B cell (primary cell): Measurements from ENCODE around the gene RP2. TPM values are rescaled to one million over a fixed set of nuclear protein-coding genes. Genes with fewer than 3 reads are reported as not detected.

Experiments
- ATAC-seq: fragments of 200-7000 bp; cut with Tn5 transposase; one replicate; pipeline ENCODE4 v1.10.0; 2021; ENCODE audit warnings: low read depth, mild to moderate bottlenecking, moderate number of reproducible peaks, moderate library complexity
- CTCF ChIA-PET: fragments of 350-600 bp; sonication (Branson Sonifier 250); formaldehyde crosslinking; loops from one replicate; lab custom pipeline; 2021; ENCODE audit warnings: antibody characterized with exemption, inconsistent platforms; lab: Charles Lee
- POLR2A ChIA-PET: fragments of 350-600 bp; sonication (Branson Sonifier 250); formaldehyde crosslinking; loops from one replicate; lab custom pipeline; 2021; ENCODE audit warnings: antibody characterized with exemption; lab: Charles Lee
- DNase-seq: peaks from one replicate; pipeline ENCODE4 v3.0.0; 2013
- H2AFZ ChIP-seq: 2 replicates; pipeline ENCODE4 v1.6.1; 2012; ENCODE audit warnings: mild to moderate bottlenecking, low read depth, low read length; ENCODE audit not compliant: insufficient read depth, poor library complexity, severe bottlenecking
- H3K27ac ChIP-seq, 2 donors: 1 replicate in 1 of 2; 2 replicates in 1 of 2; pipeline ENCODE4 v1.5.1; 2012 to 2013; ENCODE audit warnings: low read length in 2 of 2, mild to moderate bottlenecking in 2 of 2, moderate library complexity in 1 of 2
- H3K27me3 ChIP-seq, 4 experiments: fragments of 200-600 bp in 1 of 4; sonication (generic) in 1 of 4; replicated peaks in 1 of 4; 1 replicate in 2 of 4; 2 replicates in 2 of 4; pipeline versions ENCODE4 v1.6.1 to v1.7.0; 2013 to 2016; ENCODE audit warnings: low read length in 3 of 4, mild to moderate bottlenecking in 2 of 4, mixed read lengths in 1 of 4, moderate library complexity in 1 of 4; ENCODE audit not compliant: insufficient read depth in 4 of 4, control insufficient read depth in 3 of 4; ENCODE audit errors: control extremely low read depth in 1 of 4
- H3K36me3 ChIP-seq, 2 experiments: replicated peaks in 1 of 2; 1 replicate in 1 of 2; 2 replicates in 1 of 2; pipeline versions ENCODE4 v1.6.1 to v1.7.1; 2013; ENCODE audit warnings: low read length in 1 of 2; ENCODE audit not compliant: insufficient read depth in 2 of 2, control insufficient read depth in 1 of 2; ENCODE audit errors: control extremely low read depth in 1 of 2, extremely low read depth in 1 of 2
- H3K4me1 ChIP-seq, 2 donors: fragments of 200-600 bp in 1 of 2; sonication (generic) in 1 of 2; 1 replicate in 1 of 2; 2 replicates in 1 of 2; pipeline versions ENCODE4 v1.5.1 to v1.6.1; 2013 to 2017; ENCODE audit warnings: low read length in 2 of 2; ENCODE audit not compliant: control insufficient read depth in 2 of 2, insufficient read depth in 2 of 2
- H3K4me2 ChIP-seq: replicated peaks from 2 replicates; pipeline ENCODE3; 2012; ENCODE audit warnings: mild to moderate bottlenecking, low read depth, low read length; ENCODE audit not compliant: poor library complexity, severe bottlenecking
- H3K4me3 ChIP-seq, 5 experiments: fragments of 200-600 bp in 1 of 5; sonication (generic) in 1 of 5; 1 replicate in 3 of 5; 2 replicates in 2 of 5; pipeline versions ENCODE4 v1.5.1 to v1.7.0; 2011 to 2016; ENCODE audit warnings: low read length in 4 of 5, mild to moderate bottlenecking in 4 of 5, low read depth in 2 of 5, control low read depth in 1 of 5, moderate library complexity in 1 of 5; ENCODE audit not compliant: insufficient read depth in 1 of 5; ENCODE audit errors: control extremely low read depth in 1 of 5, extremely low read depth in 1 of 5
- H3K79me2 ChIP-seq: fragments of 200-600 bp; sonication (generic); one replicate; pipeline ENCODE4 v1.6.0; 2016; ENCODE audit warnings: low read length; ENCODE audit not compliant: control insufficient read depth, insufficient read depth
- H3K9ac ChIP-seq: fragments of 200-600 bp; sonication (generic); 2 replicates; pipeline ENCODE4 v1.6.1; 2017; ENCODE audit warnings: mild to moderate bottlenecking, low read length, moderate library complexity
- H3K9me3 ChIP-seq, 3 donors: one replicate each; pipeline versions ENCODE4 v1.6.1 to v1.7.1; 2013; ENCODE audit warnings: low read length in 2 of 3; ENCODE audit not compliant: control insufficient read depth in 2 of 3, insufficient read depth in 1 of 3; ENCODE audit errors: control extremely low read depth in 1 of 3
- H4K20me1 ChIP-seq: 2 replicates; pipeline ENCODE4 v1.6.0; 2012; ENCODE audit warnings: mild to moderate bottlenecking, low read length; ENCODE audit not compliant: insufficient read depth, control insufficient read depth, poor library complexity, severe bottlenecking
- H3K27ac Mint-ChIP-seq: one replicate; pipeline ENCODE4 v1.8.0; 2021; ENCODE audit warnings: mixed read lengths
- H3K27me3 Mint-ChIP-seq: one replicate; pipeline ENCODE4 v1.8.0; 2021; ENCODE audit warnings: mixed read lengths
- H3K4me1 Mint-ChIP-seq: one replicate; pipeline ENCODE4 v1.8.0; 2021; ENCODE audit warnings: mixed read lengths
- H3K4me3 Mint-ChIP-seq: one replicate; pipeline ENCODE4 v1.8.0; 2021; ENCODE audit warnings: mixed read lengths
- H3K9me3 Mint-ChIP-seq: one replicate; pipeline ENCODE4 v1.8.0; 2022; ENCODE audit warnings: mixed read lengths; ENCODE audit not compliant: insufficient read depth
- CTCF ChIP-seq: fragments of 200-600 bp; IDR thresholded peaks from one replicate; pipeline ENCODE4 v1.8.0; 2022; ENCODE audit warnings: antibody characterized with exemption, mild to moderate bottlenecking
- EZH2 ChIP-seq: IDR thresholded peaks from 2 replicates; pipeline ENCODE4 v1.6.1; 2012; ENCODE audit warnings: borderline replicate concordance, low read depth, mild to moderate bottlenecking, moderate library complexity, low read length; ENCODE audit not compliant: insufficient read depth, poor library complexity, severe bottlenecking
- WGBS: methylation state at CpG from one replicate; pipeline ENCODE4 v1.1.5; 2013; ENCODE audit warnings: missing lambda C conversion rate; ENCODE audit not compliant: insufficient coverage; 5-methylcytosine and 5-hydroxymethylcytosine counted together
- intact Hi-C: fragments of 100-400 bp; cut with micrococcal nuclease; formaldehyde crosslinking; loops from one replicate; pipeline ENCODE4 v1.10.0; 2022
- polyA plus RNA-seq: library from polyadenylated mRNA; depleted of rRNA; stranded (reverse); fragments of >200 nt; gene quantifications from 2 replicates; pipeline ENCODE4 v1.2.3, GENCODE V29; 2012
- total RNA-seq, 2 donors: library from RNA; stranded (reverse); fragments of 120-200 nt in 1 of 2; gene quantifications; 1 replicate in 1 of 2; 2 replicates in 1 of 2; pipeline versions ENCODE4 v1.2.3 to v1.2.4, GENCODE V29; 2013 to 2022

Gene RP2
- total and polyA plus RNA-seq, 2 donors (not counting 1 experiment from before 2014, with no cell fraction given), result 5.5 to 14.9 TPM

GRCh38 chrX:46864606-46865005 is 27.8 kb downstream of the RP2 start:
- Mint-ChIP-seq H3K27ac (no peak overlapping the region), H3K27me3 (no peaks in the 10 kb centered on the region), H3K4me3 (no peak overlapping the region), H3K9me3 (no peaks in the 10 kb centered on the region), H3K4me1 (peaks cover 13% of the 10 kb centered on the region)
- DNase-seq, result no peak
- Histone ChIP-seq H3K27me3 (no peaks in the 10 kb centered on the region), H3K27ac (no peak overlapping the region), H3K9me3 (no peaks in the 10 kb centered on the region), H3K4me3 (no peak overlapping the region), H3K4me2 (no peak overlapping the region), H3K4me1 (no peaks in the 10 kb centered on the region), H3K36me3 (peaks cover 0 to 6% of the 10 kb centered on the region in 2 experiments), H3K79me2 (peaks cover 22% of the 10 kb centered on the region), H3K9ac (no peak overlapping the region), H2AFZ (no peak overlapping the region), H4K20me1 (no peaks in the 10 kb centered on the region)
- no peak for ATAC-seq
- TF ChIP-seq CTCF (no peak), EZH2 (no peak)
- POLR2A ChIA-PET, result no interaction called here
- CTCF ChIA-PET, result no interaction called here
- WGBS, result no CpG with 5 or more reads among the region's 2 CpGs
- intact Hi-C loops, result no loop called here

- no peak overlapping the region for H3K27ac ChIP-seq
- TF ChIP-seq EZH2, result no peak
- TF ChIP-seq CTCF, result no peak
- H3K27me3 Mint-ChIP-seq, result no peaks in the 10 kb centered on the region
- H3K9ac ChIP-seq, result no peak overlapping the region
- no peak overlapping the region for H2AFZ ChIP-seq
- H3K79me2 ChIP-seq, result peaks cover 26% of the 10 kb centered on the region
- peaks cover 13% of the 10 kb centered on the region for H3K4me1 Mint-ChIP-seq
- no peaks in the 10 kb centered on the region for H3K4me1 ChIP-seq
- H3K4me3 ChIP-seq, result no peak overlapping the region
- H3K27ac Mint-ChIP-seq, result peak overlapping the region; percentile 61
- H3K4me2 ChIP-seq, result no peak overlapping the region
- no peak overlapping the region for H3K4me3 Mint-ChIP-seq
- ChIA-PET CTCF (no interaction called here), POLR2A (no interaction called here)
- WGBS, result no CpG with 5 or more reads among the region's 4 CpGs
- H3K36me3 ChIP-seq, result peaks cover 0 to 6% of the 10 kb centered on the region in 2 experiments
- ATAC-seq (no peak), DNase-seq (no peak)
- H4K20me1 ChIP-seq, result no peaks in the 10 kb centered on the region
- no peaks in the 10 kb centered on the region for H3K27me3 ChIP-seq
- intact Hi-C loops, result no loop called here
- H3K9me3 ChIP-seq, result no peaks in the 10 kb centered on the region
- H3K9me3 Mint-ChIP-seq, result no peaks in the 10 kb centered on the region
Measured at GRCh38 chrX:46865281-46865680, 28.4 kb downstream of the RP2 start.
